ENCODE measurements around the gene MASP1. TPM values are rescaled to one million over a fixed set of nuclear protein-coding genes. Genes with fewer than 3 reads are reported as not detected.

Gene MASP1
- total and polyA plus RNA-seq, 2 of the 4 experiments (the other 2 are of a cell fraction): 13.1 to 16.2 TPM

- Histone ChIP-seq H4K5ac (ENCODE audit: low read depth, low read length) (peak overlapping the region; percentile 74), H3K18ac (ENCODE audit: low read depth, low read length) (peak overlapping the region; percentile 87), H2BK20ac (ENCODE audit: low read depth, low read length) (peak overlapping the region; percentile 99), H2BK5ac (ENCODE audit: low read depth, low read length, poor library complexity, severe bottlenecking) (peak overlapping the region; percentile 94), H3K27me3 (ENCODE audit: control insufficient read depth, insufficient read depth, low read length) (no peaks in the 10 kb centered on the region), H3K27ac (ENCODE audit: insufficient read depth, low read length) (peak overlapping the region; percentile 90), H3K4ac (ENCODE audit: low read depth, low read length) (peak overlapping the region; percentile 95), H3K9me3 (ENCODE audit: control insufficient read depth, insufficient read depth, low read length) (no peaks in the 10 kb centered on the region), H2AFZ (replicated peaks; ENCODE audit: low read length, poor library complexity) (peak overlapping the region; percentile 73), H4K8ac (ENCODE audit: low read depth in 2 of 2, low read length in 2 of 2) (peak overlapping the region; percentile 27 to 88; a peak in 3 of 4 replicates), H3K56ac (ENCODE audit: extremely low read depth, insufficient read depth, low read length) (peak overlapping the region; percentile 68), H2AK9ac (replicated peaks; ENCODE audit: low read depth, low read length, poor library complexity) (peak overlapping the region; percentile 6), H3K4me1 (ENCODE audit: control insufficient read depth, insufficient read depth, low read length) (peaks cover 17% of the 10 kb centered on the region), H4K20me1 (ENCODE audit: insufficient read depth, low read length) (peaks cover 3% of the 10 kb centered on the region; the same call in 1 of the 2 replicates), H2AK5ac (ENCODE audit: low read depth, low read length) (peak overlapping the region; percentile 95), H3K79me1 (ENCODE audit: low read depth in 1 of 2, low read length in 2 of 2) (peaks cover 0 to 3% of the 10 kb centered on the region in 2 experiments; a peak in 1 of 4 replicates), H3K4me3 (ENCODE audit: insufficient read depth, low read depth, low read length) (no peak overlapping the region), H2BK120ac (ENCODE audit: low read depth, low read length) (peak overlapping the region; percentile 96), H3K9ac (ENCODE audit: low read depth, low read length) (peak overlapping the region; percentile 4; the same call in 1 of the 2 replicates), H2BK15ac (ENCODE audit: low read depth, low read length) (peak overlapping the region; percentile 82; the same call in 2 of the 3 replicates), H3K14ac (replicated peaks; ENCODE audit: low read depth, low read length) (peak overlapping the region; percentile 54), H3K4me2 (ENCODE audit: low read depth, low read length) (peak overlapping the region; percentile 8), H3K9me1 (ENCODE audit: insufficient read depth, low read length) (peaks cover 5% of the 10 kb centered on the region), H3K23ac (ENCODE audit: low read depth, low read length) (peak overlapping the region; percentile 76), H3K36me3 (ENCODE audit: control insufficient read depth, insufficient read depth, low read length) (peaks cover 3% of the 10 kb centered on the region), H4K91ac (ENCODE audit: insufficient read depth, low read depth, low read length) (peak overlapping the region; percentile 95)
- CTCF ChIA-PET: interaction anchor here (0.6 to 1.4 kb wide), 5 partner anchors 12 to 398 kb away, joined by 3 to 9 read pairs (median 4); no protein-coding TSS in a partner anchor
- dilution Hi-C loops (cut with HindIII; ENCODE audit: low sequenced_read_pairs, unreplicated experiment): no loop called here
- BruUV-seq (replicated peaks): no TSS peak
- peak; percentile 64 for TF ChIP-seq BHLHE40 (IDR thresholded peaks at IDR 0.05; ENCODE audit: low read depth, low read length)
- TF ChIP-seq MXI1 (IDR thresholded peaks at IDR 0.05; ENCODE audit: borderline replicate concordance, low read depth, low read length): 0 out of 2 replicates have a peak, but pooled peaks have one; percentile 28
- no peak for TF ChIP-seq RFX5 (IDR thresholded peaks at IDR 0.05; ENCODE audit: low read depth, low read length)
- no peak for TF ChIP-seq CHD1 (IDR thresholded peaks at IDR 0.05; ENCODE audit: low read depth, low read length)
- no peak for TF ChIP-seq NFE2L2 (IDR thresholded peaks at IDR 0.05; ENCODE audit: low read depth, low read length)
- peak; percentile 13; the same call in 1 of the 2 replicates for TF ChIP-seq MAZ (IDR thresholded peaks at IDR 0.05; ENCODE audit: borderline replicate concordance, low read depth, low read length)
- peak; percentile 77; the same call in 1 of the 2 replicates for TF ChIP-seq FOS (IDR thresholded peaks at IDR 0.05; ENCODE audit: low read depth, low read length)
- peak; percentile 99 for TF ChIP-seq CEBPB (IDR thresholded peaks at IDR 0.05; ENCODE audit: low read depth, low read length)
- no peak for TF ChIP-seq ELK1 (IDR thresholded peaks at IDR 0.05; ENCODE audit: borderline replicate concordance, low read depth, low read length)
- TF ChIP-seq RCOR1 (IDR thresholded peaks at IDR 0.05; ENCODE audit: insufficient replicate concordance, low read length): peak; percentile 49
- TF ChIP-seq CTCF (conservative IDR thresholded peaks at IDR 0.05; ENCODE audit: low read depth, low read length): peak; percentile 40
- no peak for TF ChIP-seq MAFK (IDR thresholded peaks at IDR 0.05; ENCODE audit: low read depth, low read length)
- in situ Hi-C loops (cut with MboI; ENCODE audit: low sequenced_read_pairs): no loop called here
- POLR2A ChIA-PET (ENCODE audit: unreplicated experiment): interaction anchor here (0.8 kb wide), 1 partner anchor 10 kb away, joined by 7 read pairs; the partner anchor contains the start of gene MASP1
- ATAC-seq (ENCODE audit: low read depth) (peak; percentile 92), DNase-seq (peak; percentile 98)
- intact Hi-C loops (cut with micrococcal nuclease): loop anchor here (1.0 kb wide), 1 partner anchor 16 kb away; no protein-coding TSS in a partner anchor
- no CpG with 5 or more reads among the region's 4 CpGs for WGBS, 2 experiments (ENCODE audit: extremely low coverage in 2 of 2, insufficient read length in 1 of 2)
Measured at GRCh38 chr3:187281191-187281714, 10.3 kb downstream of the MASP1 start.

All from IMR-90 (cell line).